ENCODE results near the gene GRAPL.
A peak's percentile ranks its signal among the peaks of the same experiment; 100 is the strongest.
"Not testable (repeated sequence)": the region's sequence is repeated elsewhere in the genome, so short reads cannot be mapped to it uniquely, and the experiment has no call there.

GRAPL gene

GRCh38 chr17:19127148-19127980 is at the start of gene GRAPL:
GRAPL (plus strand) TSS chr17:19127589; CDS start chr17:19127620, 31 bp downstream.
- not testable (repeated sequence) for H3K4me3 ChIP-seq (ENCODE audit: severe bottlenecking); H3K9me3 ChIP-seq (ENCODE audit: severe bottlenecking); H3K27me3 ChIP-seq (ENCODE audit: insufficient read depth, poor library complexity, severe bottlenecking); H3K27ac ChIP-seq (ENCODE audit: poor library complexity, severe bottlenecking); ATAC-seq (ENCODE audit: low read depth); DNase-seq (ENCODE audit: low spot score); H3K4me1 ChIP-seq (ENCODE audit: insufficient read depth, poor library complexity, severe bottlenecking); H3K36me3 ChIP-seq (ENCODE audit: low read depth)

- H3K27me3 ChIP-seq (ENCODE audit: insufficient read depth, poor library complexity, severe bottlenecking); H3K4me3 ChIP-seq (ENCODE audit: severe bottlenecking); DNase-seq (ENCODE audit: low spot score); H3K4me1 ChIP-seq (ENCODE audit: insufficient read depth, poor library complexity, severe bottlenecking); H3K9me3 ChIP-seq (ENCODE audit: severe bottlenecking); H3K27ac ChIP-seq (ENCODE audit: poor library complexity, severe bottlenecking); H3K36me3 ChIP-seq (ENCODE audit: low read depth): not testable (repeated sequence)
- peak; percentile 83 for ATAC-seq (ENCODE audit: low read depth)
Measured at GRCh38 chr17:19088804-19089685, 38.3 kb upstream of the GRAPL start.

- H3K36me3 ChIP-seq (ENCODE audit: low read depth); H3K27me3 ChIP-seq (ENCODE audit: insufficient read depth, poor library complexity, severe bottlenecking); DNase-seq (ENCODE audit: low spot score); H3K9me3 ChIP-seq (ENCODE audit: severe bottlenecking); H3K4me1 ChIP-seq (ENCODE audit: insufficient read depth, poor library complexity, severe bottlenecking); ATAC-seq (ENCODE audit: low read depth); H3K27ac ChIP-seq (ENCODE audit: poor library complexity, severe bottlenecking); H3K4me3 ChIP-seq (ENCODE audit: severe bottlenecking): not testable (repeated sequence)
Measured at GRCh38 chr17:19090058-19090772, 37.2 kb upstream of the GRAPL start.

DNA sequence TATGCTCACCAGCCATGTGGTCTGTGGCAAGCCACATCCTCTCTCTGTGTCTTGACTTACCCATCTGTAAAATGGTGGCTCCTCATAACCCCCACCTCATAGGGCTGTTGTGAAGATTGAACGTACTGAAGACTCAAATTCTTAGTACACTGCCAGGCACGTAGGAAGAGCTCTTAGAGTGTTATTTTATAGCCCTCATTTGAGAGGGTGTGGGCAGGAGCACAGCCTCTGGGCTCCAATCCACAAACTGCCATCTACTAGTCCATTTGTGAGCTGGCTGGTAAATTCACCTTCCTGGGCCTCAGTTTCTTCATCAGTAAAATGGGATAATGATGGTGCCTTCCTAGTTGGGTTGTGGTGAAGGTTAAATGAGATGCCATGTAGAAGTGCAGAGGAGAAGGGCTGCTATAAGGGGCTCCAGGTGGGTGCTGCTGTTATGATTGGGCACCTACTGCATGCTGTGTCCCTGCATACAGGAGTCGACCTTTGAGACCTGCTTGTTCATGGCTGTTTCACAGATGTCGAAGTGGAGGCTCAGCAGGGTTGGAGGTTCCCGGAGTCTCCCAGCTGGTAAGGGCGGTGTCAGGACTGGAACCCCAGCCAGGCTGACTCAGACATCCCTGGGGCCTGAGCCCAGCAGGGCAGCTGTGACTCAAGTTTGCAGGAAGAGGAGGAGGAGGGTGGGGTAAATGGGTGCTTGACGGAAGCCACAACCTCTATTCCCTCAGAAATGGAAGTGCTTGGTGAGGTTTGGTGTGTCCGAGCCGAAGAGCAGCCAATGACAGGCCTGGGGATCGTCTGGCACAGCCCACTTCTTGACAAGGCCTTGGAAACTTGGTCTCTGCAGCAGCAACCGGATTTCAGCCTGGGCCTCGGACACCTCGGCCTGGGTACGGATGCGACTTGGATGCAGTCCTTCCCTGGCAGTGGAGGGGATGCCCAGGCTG is 34.4 kb upstream of the GRAPL start:
- H3K4me1 ChIP-seq (ENCODE audit: insufficient read depth, poor library complexity, severe bottlenecking); H3K36me3 ChIP-seq (ENCODE audit: low read depth); H3K27me3 ChIP-seq (ENCODE audit: insufficient read depth, poor library complexity, severe bottlenecking); H3K4me3 ChIP-seq (ENCODE audit: severe bottlenecking); H3K9me3 ChIP-seq (ENCODE audit: severe bottlenecking); H3K27ac ChIP-seq (ENCODE audit: poor library complexity, severe bottlenecking): not testable (repeated sequence)
- DNase-seq (ENCODE audit: low spot score), result peak; percentile 23
- peak; percentile 66 for ATAC-seq (ENCODE audit: low read depth)

GRCh38 chr17:19093684-19094438 is 33.5 kb upstream of the GRAPL start:
- not testable (repeated sequence) for H3K27me3 ChIP-seq (ENCODE audit: insufficient read depth, poor library complexity, severe bottlenecking); H3K4me3 ChIP-seq (ENCODE audit: severe bottlenecking); H3K36me3 ChIP-seq (ENCODE audit: low read depth); H3K9me3 ChIP-seq (ENCODE audit: severe bottlenecking); H3K4me1 ChIP-seq (ENCODE audit: insufficient read depth, poor library complexity, severe bottlenecking); H3K27ac ChIP-seq (ENCODE audit: poor library complexity, severe bottlenecking); ATAC-seq (ENCODE audit: low read depth)
- peak; percentile 21 for DNase-seq (ENCODE audit: low spot score)

DNA sequence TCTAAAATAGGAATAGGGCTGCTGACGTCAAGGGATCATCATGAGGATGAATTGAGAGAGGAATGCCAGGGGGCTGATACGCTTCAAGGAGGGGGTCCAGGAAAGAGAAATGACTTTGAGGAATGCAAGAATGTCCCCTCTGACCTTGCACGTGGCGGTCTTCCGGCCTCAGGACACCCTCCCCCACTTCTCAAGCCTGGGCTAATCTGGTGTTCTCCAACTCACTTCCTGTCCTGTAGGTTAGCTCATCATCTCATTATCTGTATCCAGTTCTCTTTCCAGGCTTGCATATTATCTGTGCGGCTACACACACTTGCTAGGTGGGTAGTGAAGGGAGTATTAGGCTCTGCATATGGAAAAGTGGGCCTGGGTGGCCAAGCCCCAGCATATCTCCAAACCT is 18.9 kb upstream of the GRAPL start:
- not testable (repeated sequence) for ATAC-seq (ENCODE audit: low read depth)

DNA sequence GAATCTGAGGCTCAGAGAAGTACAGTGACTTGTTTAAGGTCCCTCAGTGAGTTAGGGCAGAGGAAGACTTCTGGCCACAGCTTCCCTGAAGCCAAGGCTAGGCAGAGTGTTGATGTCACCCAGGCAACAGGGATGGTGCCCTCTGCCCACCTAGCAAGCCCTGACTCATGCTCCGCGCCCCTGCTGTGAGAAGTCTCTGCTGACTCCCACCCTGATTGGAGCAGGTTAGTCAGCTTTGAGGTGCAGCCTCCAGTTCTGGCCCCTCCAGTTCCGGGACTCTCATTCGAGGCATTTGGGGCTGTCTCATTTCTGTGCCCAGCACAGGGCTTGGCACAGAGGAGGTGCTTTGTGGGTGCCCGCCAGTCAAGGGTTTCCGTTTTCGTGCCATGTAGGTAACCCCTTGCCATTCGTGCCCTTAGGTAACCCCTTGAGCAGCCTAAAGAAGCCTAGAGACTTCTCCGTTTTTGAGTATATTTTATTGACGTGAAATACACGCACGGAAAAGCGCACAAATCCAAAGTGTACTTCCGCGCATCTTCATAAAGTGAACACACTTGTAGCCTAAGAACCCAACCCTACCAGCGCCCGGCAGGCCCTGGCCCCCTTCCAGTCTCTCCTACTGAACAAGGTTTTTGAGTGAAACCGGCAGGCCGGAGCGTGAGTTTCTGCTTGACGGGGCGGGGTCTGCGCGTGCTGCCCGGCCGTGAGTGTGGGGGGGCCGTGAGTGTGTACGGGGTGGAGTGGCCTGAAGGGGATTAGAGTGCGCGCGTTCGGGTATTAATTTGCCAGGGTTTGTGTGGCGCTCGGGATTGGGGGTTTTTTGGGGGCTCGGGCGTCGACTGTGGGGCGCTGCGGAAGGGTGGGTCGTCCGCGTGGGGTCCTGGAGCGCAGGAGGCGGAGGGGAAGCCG is 16.9 kb upstream of the GRAPL start:
- H3K9me3 ChIP-seq (ENCODE audit: severe bottlenecking); H3K4me3 ChIP-seq (ENCODE audit: severe bottlenecking); H3K36me3 ChIP-seq (ENCODE audit: low read depth); H3K27me3 ChIP-seq (ENCODE audit: insufficient read depth, poor library complexity, severe bottlenecking); H3K4me1 ChIP-seq (ENCODE audit: insufficient read depth, poor library complexity, severe bottlenecking); DNase-seq (ENCODE audit: low spot score): not testable (repeated sequence)
- H3K27ac ChIP-seq (ENCODE audit: poor library complexity, severe bottlenecking), result peak overlapping the region; percentile 85
- ATAC-seq (ENCODE audit: low read depth), result peak; percentile 70

More for the DNA sequence above, 18.9 kb upstream of the GRAPL start:
- not testable (repeated sequence) for H3K36me3 ChIP-seq (ENCODE audit: low read depth); H3K27me3 ChIP-seq (ENCODE audit: insufficient read depth, poor library complexity, severe bottlenecking); DNase-seq (ENCODE audit: low spot score); H3K4me1 ChIP-seq (ENCODE audit: insufficient read depth, poor library complexity, severe bottlenecking); H3K4me3 ChIP-seq (ENCODE audit: severe bottlenecking); H3K9me3 ChIP-seq (ENCODE audit: severe bottlenecking); H3K27ac ChIP-seq (ENCODE audit: poor library complexity, severe bottlenecking)

Measured in RWPE2 (cell line).